ENCODE results near the gene FAM180A. TPM values are rescaled to one million over a fixed set of nuclear protein-coding genes. Genes with fewer than 3 reads are reported as not detected.

FAM180A gene
- total and polyA plus RNA-seq, 7 experiments from 2014 or later, result not detected

DNA sequence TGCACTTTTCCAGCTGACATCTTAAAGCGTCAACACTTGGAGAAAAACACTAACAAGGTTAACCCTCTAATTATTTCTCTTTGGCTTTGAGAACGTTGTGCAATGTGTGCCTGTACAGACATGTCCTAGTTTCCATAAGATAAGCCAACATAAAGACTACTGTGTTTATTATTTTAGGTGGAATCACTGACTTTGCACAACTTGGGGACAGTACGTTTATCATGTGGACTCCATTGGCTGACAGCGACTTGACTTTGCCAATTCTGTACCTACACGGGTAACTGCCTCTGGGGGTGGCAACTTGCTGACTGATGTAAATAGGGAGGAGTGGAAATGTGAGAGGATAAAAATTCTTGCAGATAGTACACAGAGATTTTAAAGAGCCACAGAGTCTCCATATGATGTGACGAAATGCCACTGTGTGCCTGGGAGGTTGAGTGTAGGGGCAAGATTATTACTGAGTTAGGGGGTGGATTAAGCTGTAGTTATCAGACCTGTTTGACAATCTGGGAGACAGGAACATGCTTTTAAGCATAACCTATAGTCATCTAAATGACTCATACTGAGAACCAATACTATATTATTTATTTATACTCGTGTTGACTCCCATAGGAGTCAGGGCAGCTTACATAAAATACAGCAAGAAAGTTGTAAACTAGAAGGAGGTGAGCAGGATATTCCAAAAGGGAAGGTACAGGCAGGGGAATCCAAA, 41.6 kb downstream of the FAM180A start:
- ATAC-seq, result no peak
- no peaks in the 10 kb centered on the region for H3K36me3 ChIP-seq (ENCODE audit: control insufficient read depth in 2 of 3, insufficient read depth in 3 of 3, low read length in 3 of 3)
- H3K27ac ChIP-seq (ENCODE audit: low read depth, low read length), result no peak overlapping the region
- DNase-seq, result no peak
- H3K4me3 ChIP-seq (ENCODE audit: low read length), result no peak overlapping the region
- intact Hi-C loops (cut with micrococcal nuclease), result no loop called here
- no peaks in the 10 kb centered on the region for H3K4me1 ChIP-seq (ENCODE audit: control insufficient read depth in 2 of 2, insufficient read depth in 2 of 2, low read length in 2 of 2)
- Mint-ChIP-seq H3K36me3 (no peaks in the 10 kb centered on the region), H3K27ac (no peak overlapping the region), H3K9me3 (no peaks in the 10 kb centered on the region), H3K4me3 (no peak overlapping the region), H3K4me1 (peaks cover 0 to 2% (median 0%) of the 10 kb centered on the region in 7 donors), H3K27me3 (no peaks in the 10 kb centered on the region)
- no peaks in the 10 kb centered on the region for H3K9me3 ChIP-seq (ENCODE audit: control insufficient read depth in 2 of 3, low read length in 3 of 3)
- CTCF ChIA-PET, result no interaction called here
- POLR2A ChIA-PET, result no interaction called here
- H3K27me3 ChIP-seq (ENCODE audit: control insufficient read depth in 2 of 2, insufficient read depth in 2 of 2, low read length in 2 of 2), result no peaks in the 10 kb centered on the region

DNA sequence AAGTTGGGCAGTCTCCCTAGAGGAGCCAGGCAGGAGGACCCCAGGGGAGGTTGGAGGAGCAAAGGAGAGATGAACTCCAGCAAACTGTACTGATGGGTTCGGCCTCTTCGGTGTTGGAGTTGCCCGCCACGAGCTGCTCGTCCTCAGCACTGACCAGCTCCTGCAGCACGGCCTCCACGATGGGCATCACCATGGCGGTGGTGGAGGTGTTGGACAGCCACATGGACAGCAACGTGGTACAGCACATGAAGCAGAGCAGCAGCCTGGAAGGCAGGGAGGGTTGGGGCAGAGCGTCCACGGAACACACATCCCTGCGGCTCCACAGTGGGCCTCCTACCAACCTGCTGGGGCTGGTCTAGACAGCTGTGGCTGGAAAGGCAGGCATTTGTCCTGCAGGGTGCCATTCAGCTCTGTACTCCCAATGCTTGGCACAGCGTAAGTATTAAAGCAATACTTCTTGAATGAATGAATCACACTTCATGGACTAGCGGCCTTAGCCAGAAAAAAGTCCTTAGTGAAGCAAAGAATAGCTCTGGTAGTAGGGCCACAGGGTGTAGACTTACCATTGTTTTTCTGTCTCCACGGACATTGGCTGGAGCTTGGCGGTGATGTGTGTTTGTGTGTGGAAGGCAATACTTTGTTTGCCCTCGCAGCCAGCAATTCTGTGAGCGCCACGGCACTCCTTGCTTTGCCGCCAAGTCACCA, 42.4 kb downstream of the FAM180A start:
- Histone ChIP-seq H3K9me3 (ENCODE audit: control insufficient read depth in 2 of 3, low read length in 3 of 3) (no peaks in the 10 kb centered on the region), H3K4me1 (ENCODE audit: control insufficient read depth in 2 of 2, insufficient read depth in 2 of 2, low read length in 2 of 2) (no peaks in the 10 kb centered on the region), H3K27ac (ENCODE audit: low read depth, low read length) (no peak overlapping the region), H3K36me3 (ENCODE audit: control insufficient read depth in 2 of 3, insufficient read depth in 3 of 3, low read length in 3 of 3) (no peaks in the 10 kb centered on the region), H3K27me3 (ENCODE audit: control insufficient read depth in 2 of 2, insufficient read depth in 2 of 2, low read length in 2 of 2) (no peaks in the 10 kb centered on the region), H3K4me3 (ENCODE audit: low read length) (no peak overlapping the region)
- no peaks in the 10 kb centered on the region for H3K9me3 Mint-ChIP-seq
- H3K4me3 Mint-ChIP-seq, result no peak overlapping the region
- CTCF ChIA-PET, result no interaction called here
- POLR2A ChIA-PET, result no interaction called here
- H3K36me3 Mint-ChIP-seq, result peaks cover 0 to under 1% (median 0%) of the 10 kb centered on the region in 5 donors
- H3K27me3 Mint-ChIP-seq, result no peaks in the 10 kb centered on the region
- peaks cover 0 to 2% (median 0%) of the 10 kb centered on the region in 7 donors for H3K4me1 Mint-ChIP-seq
- intact Hi-C loops (cut with micrococcal nuclease), result no loop called here
- H3K27ac Mint-ChIP-seq, result no peak overlapping the region
- no peak for ATAC-seq
- no peak for DNase-seq

DNA sequence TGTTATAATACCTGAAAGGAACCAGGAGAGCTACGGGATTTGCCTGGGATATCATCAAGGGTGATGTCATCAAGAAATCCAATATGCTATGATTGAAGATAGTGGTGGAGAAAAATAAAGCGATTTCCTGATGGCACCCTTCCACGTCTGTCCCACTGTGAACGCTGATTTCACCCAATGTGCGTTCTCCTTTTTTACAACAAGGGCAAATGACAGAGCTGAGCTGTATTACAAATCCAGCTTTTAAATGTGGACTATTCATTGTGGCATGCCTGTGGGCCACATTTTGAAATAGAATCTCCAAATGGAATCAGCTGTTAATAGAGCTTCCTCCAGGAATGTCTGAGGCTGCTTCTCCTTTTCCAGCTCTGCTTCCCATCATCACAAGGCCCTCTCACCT, 43.9 kb downstream of the FAM180A start:
- no peak for DNase-seq
- Mint-ChIP-seq H3K4me3 (no peak overlapping the region), H3K9me3 (no peaks in the 10 kb centered on the region), H3K36me3 (peaks cover 0 to 12% (median 10%) of the 10 kb centered on the region in 5 donors), H3K4me1 (peaks cover 0 to 2% (median 0%) of the 10 kb centered on the region in 7 donors), H3K27ac (no peak overlapping the region), H3K27me3 (no peaks in the 10 kb centered on the region)
- H3K9me3 ChIP-seq (ENCODE audit: control insufficient read depth in 2 of 3, low read length in 3 of 3), result no peaks in the 10 kb centered on the region
- ChIA-PET CTCF (no interaction called here), POLR2A (no interaction called here)
- H3K4me1 ChIP-seq (ENCODE audit: control insufficient read depth in 2 of 2, insufficient read depth in 2 of 2, low read length in 2 of 2), result no peaks in the 10 kb centered on the region
- no peak for ATAC-seq
- intact Hi-C loops (cut with micrococcal nuclease), result no loop called here
- no peak overlapping the region for H3K27ac ChIP-seq (ENCODE audit: low read depth, low read length)
- no peaks in the 10 kb centered on the region for H3K27me3 ChIP-seq (ENCODE audit: control insufficient read depth in 2 of 2, insufficient read depth in 2 of 2, low read length in 2 of 2)
- no peaks in the 10 kb centered on the region for H3K36me3 ChIP-seq (ENCODE audit: control insufficient read depth in 2 of 3, insufficient read depth in 3 of 3, low read length in 3 of 3)
- no peak overlapping the region for H3K4me3 ChIP-seq (ENCODE audit: low read length)

DNA sequence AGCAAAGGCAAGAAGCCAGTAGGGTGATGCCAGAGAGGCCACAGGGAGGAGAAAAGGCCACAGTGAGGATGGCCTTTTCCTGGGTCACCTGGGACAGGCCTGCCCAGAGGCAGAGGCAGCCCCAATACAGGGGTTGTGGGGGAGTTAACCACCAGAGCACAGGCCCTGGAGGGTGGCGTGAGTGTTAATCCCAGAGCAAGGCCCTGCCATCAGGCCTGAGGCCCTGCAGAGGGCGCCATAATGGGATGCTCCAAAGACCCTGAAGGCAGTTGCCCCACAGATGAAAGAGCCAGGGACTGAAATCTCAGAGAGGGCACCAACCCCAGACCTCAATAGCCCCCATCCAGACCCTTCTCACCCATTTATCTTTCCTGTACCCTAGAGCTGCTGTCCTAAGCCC, 44.5 kb downstream of the FAM180A start:
- no peaks in the 10 kb centered on the region for H3K9me3 ChIP-seq (ENCODE audit: control insufficient read depth in 2 of 3, low read length in 3 of 3)
- H3K27ac ChIP-seq (ENCODE audit: low read depth, low read length), result no peak overlapping the region
- H3K4me1 Mint-ChIP-seq, result peaks cover 0 to 2% (median 0%) of the 10 kb centered on the region in 7 donors
- H3K36me3 ChIP-seq (ENCODE audit: control insufficient read depth in 2 of 3, insufficient read depth in 3 of 3, low read length in 3 of 3), result no peaks in the 10 kb centered on the region
- no peaks in the 10 kb centered on the region for H3K4me1 ChIP-seq (ENCODE audit: control insufficient read depth in 2 of 2, insufficient read depth in 2 of 2, low read length in 2 of 2)
- no peaks in the 10 kb centered on the region for H3K27me3 Mint-ChIP-seq
- H3K4me3 ChIP-seq (ENCODE audit: low read length), result no peak overlapping the region
- intact Hi-C loops (cut with micrococcal nuclease), result no loop called here
- H3K36me3 Mint-ChIP-seq, result peaks cover 0 to 17% (median 12%) of the 10 kb centered on the region in 5 donors
- CTCF ChIA-PET, result no interaction called here
- no peak overlapping the region for H3K27ac Mint-ChIP-seq
- DNase-seq (no peak), ATAC-seq (no peak)
- H3K27me3 ChIP-seq (ENCODE audit: control insufficient read depth in 2 of 2, insufficient read depth in 2 of 2, low read length in 2 of 2), result no peaks in the 10 kb centered on the region
- H3K9me3 Mint-ChIP-seq, result no peaks in the 10 kb centered on the region
- POLR2A ChIA-PET, result no interaction called here
- H3K4me3 Mint-ChIP-seq, result no peak overlapping the region

DNA sequence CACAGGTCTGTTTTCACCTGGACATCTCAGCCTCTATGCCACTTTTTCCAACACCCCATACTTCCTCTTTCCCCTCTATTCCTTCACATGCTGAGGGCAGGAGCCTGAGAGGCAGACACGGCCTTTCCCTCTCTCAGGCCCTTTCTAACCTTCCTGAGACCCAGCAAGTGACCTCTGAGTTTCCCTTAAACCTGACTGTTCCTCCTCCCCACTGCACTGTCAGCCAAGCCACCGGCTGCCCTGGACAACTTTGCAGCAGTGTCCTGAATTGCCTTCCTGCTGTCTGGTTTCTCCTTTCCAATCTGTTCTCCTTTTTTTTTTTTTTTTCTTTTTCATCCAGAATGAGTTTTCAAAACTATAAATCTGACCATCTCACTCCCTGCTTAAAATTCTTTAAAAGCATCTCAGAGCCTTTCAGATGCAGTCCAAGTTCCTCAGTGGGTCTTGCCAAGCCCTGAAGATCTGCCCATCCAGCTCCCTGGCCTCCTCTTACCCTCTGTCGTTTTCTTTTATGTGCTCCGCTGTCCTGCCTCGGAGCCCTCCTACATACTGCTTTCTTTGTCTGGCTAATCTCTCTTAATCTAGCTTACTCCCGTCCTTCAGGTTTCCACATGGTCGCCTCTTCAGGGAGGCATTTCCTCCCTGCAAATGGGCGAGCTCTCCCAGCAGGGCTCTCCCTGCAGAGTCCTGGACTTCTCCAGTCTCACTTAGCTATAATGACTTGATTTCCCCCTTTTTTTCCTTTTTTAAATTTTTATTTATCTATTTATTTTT, 51.1 kb downstream of the FAM180A start:
- H3K4me1 Mint-ChIP-seq, result no peaks in the 10 kb centered on the region
- intact Hi-C loops (cut with micrococcal nuclease), result no loop called here
- CTCF ChIA-PET, result no interaction called here
- Histone ChIP-seq H3K36me3 (ENCODE audit: control insufficient read depth in 2 of 3, insufficient read depth in 3 of 3, low read length in 3 of 3) (peaks cover 0 to 4% (median 0%) of the 10 kb centered on the region in 3 experiments), H3K9me3 (ENCODE audit: control insufficient read depth in 2 of 3, low read length in 3 of 3) (no peaks in the 10 kb centered on the region), H3K4me3 (ENCODE audit: low read length) (no peak overlapping the region), H3K4me1 (ENCODE audit: control insufficient read depth in 2 of 2, insufficient read depth in 2 of 2, low read length in 2 of 2) (no peaks in the 10 kb centered on the region), H3K27ac (ENCODE audit: low read depth, low read length) (no peak overlapping the region), H3K27me3 (ENCODE audit: control insufficient read depth in 2 of 2, insufficient read depth in 2 of 2, low read length in 2 of 2) (no peaks in the 10 kb centered on the region)
- no peaks in the 10 kb centered on the region for H3K9me3 Mint-ChIP-seq
- ATAC-seq (no peak), DNase-seq (no peak)
- peaks cover 0 to 31% (median 21%) of the 10 kb centered on the region in 5 donors for H3K36me3 Mint-ChIP-seq
- H3K27ac Mint-ChIP-seq, result no peak overlapping the region
- no peaks in the 10 kb centered on the region for H3K27me3 Mint-ChIP-seq
- no peak overlapping the region for H3K4me3 Mint-ChIP-seq
- POLR2A ChIA-PET, result no interaction called here

DNA sequence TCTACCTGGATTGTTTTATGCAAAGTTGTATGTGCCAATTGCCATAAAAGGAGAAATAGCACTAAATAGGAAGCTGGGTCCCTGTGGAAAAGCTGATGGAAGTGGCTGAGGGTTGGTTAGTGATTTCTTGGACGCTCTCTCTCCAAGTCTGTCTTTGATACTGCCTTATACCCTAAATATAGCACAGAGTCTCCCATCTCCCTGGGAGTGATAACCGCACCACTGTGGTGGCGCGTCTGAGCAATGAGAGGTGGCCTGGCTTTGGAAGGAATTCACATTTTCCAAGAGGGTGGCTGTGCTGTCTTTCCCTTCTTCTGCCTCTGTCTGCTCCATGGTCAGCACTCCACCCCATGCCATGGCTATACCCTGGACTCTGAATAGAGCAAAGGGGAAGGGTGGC, 55.1 kb downstream of the FAM180A start:
- Histone ChIP-seq H3K36me3 (ENCODE audit: control insufficient read depth in 2 of 3, insufficient read depth in 3 of 3, low read length in 3 of 3) (peaks cover 0 to 4% (median 0%) of the 10 kb centered on the region in 3 experiments), H3K9me3 (ENCODE audit: control insufficient read depth in 2 of 3, low read length in 3 of 3) (no peaks in the 10 kb centered on the region), H3K4me3 (ENCODE audit: low read length) (no peak overlapping the region), H3K27me3 (ENCODE audit: control insufficient read depth in 2 of 2, insufficient read depth in 2 of 2, low read length in 2 of 2) (no peaks in the 10 kb centered on the region), H3K4me1 (ENCODE audit: control insufficient read depth in 2 of 2, insufficient read depth in 2 of 2, low read length in 2 of 2) (no peaks in the 10 kb centered on the region), H3K27ac (ENCODE audit: low read depth, low read length) (no peak overlapping the region)
- Mint-ChIP-seq H3K4me3 (no peak overlapping the region), H3K36me3 (peaks cover 1 to 33% (median 12%) of the 10 kb centered on the region in 5 donors), H3K27ac (peak overlapping the region in 1 of 9 donors; percentile 67), H3K4me1 (no peaks in the 10 kb centered on the region), H3K9me3 (no peaks in the 10 kb centered on the region), H3K27me3 (no peaks in the 10 kb centered on the region)
- DNase-seq, result no peak
- no peak for ATAC-seq
- ChIA-PET CTCF (no interaction called here), POLR2A (no interaction called here)
- intact Hi-C loops (cut with micrococcal nuclease), result no loop called here

Measured in naive thymus-derived CD4-positive, alpha-beta T cell (primary cell).